Astrocyte (in vitro differentiated cells and primary cell): Measurements from ENCODE around the gene APBA2.
"Not testable (repeated sequence)": the region's sequence is repeated elsewhere in the genome, so short reads cannot be mapped to it uniquely, and the experiment has no call there.

ENCODE experiments used
- EZH2 ChIP-seq: IDR thresholded peaks from 2 replicates; pipeline ENCODE4 v1.6.1; 2012; ENCODE audit warnings: mild to moderate bottlenecking, low read length, inconsistent platforms; ENCODE audit not compliant: insufficient read depth
- TF ChIP-seq, protein P1 (sequence below): IDR thresholded peaks from 2 replicates; pipeline ENCODE4 v1.5.1; 2011; ENCODE audit warnings: low read depth, mild to moderate bottlenecking, inconsistent platforms, low read length, moderate library complexity; ENCODE audit not compliant: insufficient read depth

DNA sequence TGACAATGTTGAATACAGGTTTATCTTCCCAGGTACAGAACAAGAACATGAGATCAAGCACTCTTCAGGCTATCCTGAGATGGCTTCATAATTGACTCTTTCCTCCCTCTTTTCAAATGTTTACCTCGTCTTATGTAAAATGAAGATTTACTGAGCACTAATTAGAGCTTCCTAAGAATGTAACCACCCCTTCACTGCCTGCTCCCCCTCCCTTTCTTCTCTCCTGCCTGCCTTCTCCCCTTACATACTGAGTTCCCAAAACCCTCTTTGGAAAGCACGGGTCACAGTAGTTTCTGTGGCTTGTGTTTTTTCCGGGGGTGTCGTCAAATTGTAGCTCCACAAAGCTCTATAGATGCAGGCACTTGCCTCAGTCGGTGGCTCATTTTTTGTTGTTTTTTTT, 32.1 kb upstream of the APBA2 start:
- TF ChIP-seq, protein P1, sequence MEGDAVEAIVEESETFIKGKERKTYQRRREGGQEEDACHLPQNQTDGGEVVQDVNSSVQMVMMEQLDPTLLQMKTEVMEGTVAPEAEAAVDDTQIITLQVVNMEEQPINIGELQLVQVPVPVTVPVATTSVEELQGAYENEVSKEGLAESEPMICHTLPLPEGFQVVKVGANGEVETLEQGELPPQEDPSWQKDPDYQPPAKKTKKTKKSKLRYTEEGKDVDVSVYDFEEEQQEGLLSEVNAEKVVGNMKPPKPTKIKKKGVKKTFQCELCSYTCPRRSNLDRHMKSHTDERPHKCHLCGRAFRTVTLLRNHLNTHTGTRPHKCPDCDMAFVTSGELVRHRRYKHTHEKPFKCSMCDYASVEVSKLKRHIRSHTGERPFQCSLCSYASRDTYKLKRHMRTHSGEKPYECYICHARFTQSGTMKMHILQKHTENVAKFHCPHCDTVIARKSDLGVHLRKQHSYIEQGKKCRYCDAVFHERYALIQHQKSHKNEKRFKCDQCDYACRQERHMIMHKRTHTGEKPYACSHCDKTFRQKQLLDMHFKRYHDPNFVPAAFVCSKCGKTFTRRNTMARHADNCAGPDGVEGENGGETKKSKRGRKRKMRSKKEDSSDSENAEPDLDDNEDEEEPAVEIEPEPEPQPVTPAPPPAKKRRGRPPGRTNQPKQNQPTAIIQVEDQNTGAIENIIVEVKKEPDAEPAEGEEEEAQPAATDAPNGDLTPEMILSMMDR: not testable (repeated sequence)
- TF ChIP-seq EZH2: not testable (repeated sequence)
